Esophagus muscularis mucosa (tissue), 3 donors: Measurements from ENCODE around the gene PRELID2.

ENCODE experiments used
- POLR2A ChIP-seq: fragments of 450-650 bp; IDR thresholded peaks from one replicate; pipeline ENCODE4 v1.6.1; 2017; ENCODE audit warnings: antibody characterized with exemption, moderate library complexity, mild to moderate bottlenecking, low read depth
- TF ChIP-seq, protein P1 (sequence below), 3 experiments: fragments of 200-600 bp in 2 of 3; fragments of 450-650 bp in 1 of 3; sonication (generic) in 2 of 3; IDR thresholded peaks; one replicate each; pipeline ENCODE4 v1.5.1; 2017 to 2019; ENCODE audit warnings: antibody characterized with exemption in 3 of 3, mild to moderate bottlenecking in 2 of 3, moderate library complexity in 1 of 3

DNA sequence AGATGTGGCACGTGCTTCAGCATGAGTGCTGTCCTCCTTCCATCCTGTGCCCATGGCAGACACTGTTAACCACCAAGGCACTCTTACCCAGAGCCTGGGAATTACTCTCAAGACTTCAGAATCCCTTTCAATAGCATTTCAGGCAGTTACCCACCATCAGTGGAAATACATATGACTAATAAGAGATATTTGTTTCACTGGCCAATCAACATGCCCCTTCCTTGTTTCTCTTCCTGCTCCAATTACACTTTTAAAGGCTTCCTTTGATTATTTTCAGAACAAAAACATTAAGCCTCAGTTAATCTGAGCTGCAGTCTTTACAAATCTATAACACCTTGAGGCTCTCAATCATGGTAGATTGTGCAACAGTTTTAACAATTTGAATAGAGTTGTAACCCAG, 70.8 kb downstream of the PRELID2 start:
- TF ChIP-seq, protein P1, sequence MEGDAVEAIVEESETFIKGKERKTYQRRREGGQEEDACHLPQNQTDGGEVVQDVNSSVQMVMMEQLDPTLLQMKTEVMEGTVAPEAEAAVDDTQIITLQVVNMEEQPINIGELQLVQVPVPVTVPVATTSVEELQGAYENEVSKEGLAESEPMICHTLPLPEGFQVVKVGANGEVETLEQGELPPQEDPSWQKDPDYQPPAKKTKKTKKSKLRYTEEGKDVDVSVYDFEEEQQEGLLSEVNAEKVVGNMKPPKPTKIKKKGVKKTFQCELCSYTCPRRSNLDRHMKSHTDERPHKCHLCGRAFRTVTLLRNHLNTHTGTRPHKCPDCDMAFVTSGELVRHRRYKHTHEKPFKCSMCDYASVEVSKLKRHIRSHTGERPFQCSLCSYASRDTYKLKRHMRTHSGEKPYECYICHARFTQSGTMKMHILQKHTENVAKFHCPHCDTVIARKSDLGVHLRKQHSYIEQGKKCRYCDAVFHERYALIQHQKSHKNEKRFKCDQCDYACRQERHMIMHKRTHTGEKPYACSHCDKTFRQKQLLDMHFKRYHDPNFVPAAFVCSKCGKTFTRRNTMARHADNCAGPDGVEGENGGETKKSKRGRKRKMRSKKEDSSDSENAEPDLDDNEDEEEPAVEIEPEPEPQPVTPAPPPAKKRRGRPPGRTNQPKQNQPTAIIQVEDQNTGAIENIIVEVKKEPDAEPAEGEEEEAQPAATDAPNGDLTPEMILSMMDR (IDR thresholded peaks at IDR 0.05) = no peak
- no peak for TF ChIP-seq POLR2A
